Uterus (tissue), 2 donors: ENCODE results near the gene MAN2C1.

Experiments
- POLR2A ChIP-seq, 2 donors: fragments of 450-650 bp; IDR thresholded peaks; one replicate each; pipeline ENCODE4 v1.6.1; 2016; ENCODE audit warnings: antibody characterized with exemption in 2 of 2, mild to moderate bottlenecking in 1 of 2, moderate library complexity in 1 of 2
- TF ChIP-seq, protein P1 (sequence below), 4 experiments: fragments of 200-600 bp in 2 of 4; fragments of 450-650 bp in 2 of 4; sonication (generic) in 2 of 4; IDR thresholded peaks; one replicate each; pipeline ENCODE4 v1.5.1; 2016 to 2019; ENCODE audit warnings: antibody characterized with exemption in 4 of 4, mild to moderate bottlenecking in 2 of 4, moderate library complexity in 1 of 4

- TF ChIP-seq, protein P1, sequence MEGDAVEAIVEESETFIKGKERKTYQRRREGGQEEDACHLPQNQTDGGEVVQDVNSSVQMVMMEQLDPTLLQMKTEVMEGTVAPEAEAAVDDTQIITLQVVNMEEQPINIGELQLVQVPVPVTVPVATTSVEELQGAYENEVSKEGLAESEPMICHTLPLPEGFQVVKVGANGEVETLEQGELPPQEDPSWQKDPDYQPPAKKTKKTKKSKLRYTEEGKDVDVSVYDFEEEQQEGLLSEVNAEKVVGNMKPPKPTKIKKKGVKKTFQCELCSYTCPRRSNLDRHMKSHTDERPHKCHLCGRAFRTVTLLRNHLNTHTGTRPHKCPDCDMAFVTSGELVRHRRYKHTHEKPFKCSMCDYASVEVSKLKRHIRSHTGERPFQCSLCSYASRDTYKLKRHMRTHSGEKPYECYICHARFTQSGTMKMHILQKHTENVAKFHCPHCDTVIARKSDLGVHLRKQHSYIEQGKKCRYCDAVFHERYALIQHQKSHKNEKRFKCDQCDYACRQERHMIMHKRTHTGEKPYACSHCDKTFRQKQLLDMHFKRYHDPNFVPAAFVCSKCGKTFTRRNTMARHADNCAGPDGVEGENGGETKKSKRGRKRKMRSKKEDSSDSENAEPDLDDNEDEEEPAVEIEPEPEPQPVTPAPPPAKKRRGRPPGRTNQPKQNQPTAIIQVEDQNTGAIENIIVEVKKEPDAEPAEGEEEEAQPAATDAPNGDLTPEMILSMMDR (IDR thresholded peaks at IDR 0.05) = no peak
- no peak for TF ChIP-seq POLR2A (IDR thresholded peaks at IDR 0.05)
These were observed 21.0 kb downstream of the MAN2C1 start for GRCh38 chr15:75347222-75348033.
